Liver (tissue), 3 donors: ENCODE measurements around the gene ZNF148.

ENCODE experiments used
- ATF3 ChIP-seq: IDR thresholded peaks from 2 replicates; pipeline ENCODE4 v1.6.1; 2016; ENCODE audit warnings: antibody characterized with exemption
- CTCF ChIP-seq: fragments of 150-350 bp; IDR thresholded peaks from 2 replicates; pipeline ENCODE4 v1.5.1; 2017; ENCODE audit warnings: improper control_type of control experiment, low read depth, low read length; ENCODE audit not compliant: missing input control
- GABPA ChIP-seq, 2 donors: IDR thresholded peaks in 1 of 2; conservative IDR thresholded peaks in 1 of 2; 2 replicates each; pipeline ENCODE4 v1.6.1; 2016; ENCODE audit warnings: antibody characterized with exemption in 2 of 2, mild to moderate bottlenecking in 1 of 2, moderate library complexity in 1 of 2
- RAD21 ChIP-seq, 2 donors: IDR thresholded peaks; 2 replicates each; pipeline ENCODE4 v1.6.1; 2016; ENCODE audit warnings: antibody characterized with exemption in 2 of 2, mild to moderate bottlenecking in 2 of 2
- REST ChIP-seq: IDR thresholded peaks from 2 replicates; pipeline ENCODE4 v1.6.1; 2016; ENCODE audit warnings: antibody characterized with exemption, mild to moderate bottlenecking
- SP1 ChIP-seq: IDR thresholded peaks from 2 replicates; pipeline ENCODE4 v1.6.1; 2018; ENCODE audit warnings: antibody characterized with exemption, mild to moderate bottlenecking
- TAF1 ChIP-seq: conservative IDR thresholded peaks from 2 replicates; pipeline ENCODE4 v1.6.1; 2016; ENCODE audit warnings: antibody characterized with exemption, mild to moderate bottlenecking
- YY1 ChIP-seq: IDR thresholded peaks from 2 replicates; pipeline ENCODE4 v1.6.1; 2016; ENCODE audit warnings: antibody characterized with exemption, mild to moderate bottlenecking
- donor health status: healthy.
- donor health status: healthy.

- TF ChIP-seq CTCF (no peak), REST (no peak), YY1 (peak; percentile 43), RAD21 (IDR thresholded peaks at IDR 0.05) (peak in 1 of 2 donors; percentile 24), TAF1 (no peak), SP1 (peak; percentile 11), GABPA (IDR thresholded peaks at IDR 0.05 in 1 of 2, conservative IDR thresholded peaks at IDR 0.05 in 1 of 2) (no peak), ATF3 (peak; percentile 39)
Measured at GRCh38 chr3:125310623-125311081, 64.5 kb downstream of the ZNF148 start.
